GM19099 (cell line): Measurements from ENCODE around the gene DAB1.

Experiments
- POLR2A ChIP-seq: IDR thresholded peaks from 3 replicates; pipeline ENCODE4 v1.6.1; 2011; ENCODE audit warnings: low read depth; ENCODE audit not compliant: insufficient read length; ENCODE audit errors: extremely low read depth

Gene DAB1

GRCh38 chr1:57007948-57008347 is 415.9 kb downstream of the DAB1 start:
- TF ChIP-seq POLR2A, result no peak

GRCh38 chr1:57007472-57007871 is 416.4 kb downstream of the DAB1 start:
- no peak for TF ChIP-seq POLR2A

- TF ChIP-seq POLR2A, result no peak
Measured at GRCh38 chr1:57003398-57004139, 420.3 kb downstream of the DAB1 start.

DNA sequence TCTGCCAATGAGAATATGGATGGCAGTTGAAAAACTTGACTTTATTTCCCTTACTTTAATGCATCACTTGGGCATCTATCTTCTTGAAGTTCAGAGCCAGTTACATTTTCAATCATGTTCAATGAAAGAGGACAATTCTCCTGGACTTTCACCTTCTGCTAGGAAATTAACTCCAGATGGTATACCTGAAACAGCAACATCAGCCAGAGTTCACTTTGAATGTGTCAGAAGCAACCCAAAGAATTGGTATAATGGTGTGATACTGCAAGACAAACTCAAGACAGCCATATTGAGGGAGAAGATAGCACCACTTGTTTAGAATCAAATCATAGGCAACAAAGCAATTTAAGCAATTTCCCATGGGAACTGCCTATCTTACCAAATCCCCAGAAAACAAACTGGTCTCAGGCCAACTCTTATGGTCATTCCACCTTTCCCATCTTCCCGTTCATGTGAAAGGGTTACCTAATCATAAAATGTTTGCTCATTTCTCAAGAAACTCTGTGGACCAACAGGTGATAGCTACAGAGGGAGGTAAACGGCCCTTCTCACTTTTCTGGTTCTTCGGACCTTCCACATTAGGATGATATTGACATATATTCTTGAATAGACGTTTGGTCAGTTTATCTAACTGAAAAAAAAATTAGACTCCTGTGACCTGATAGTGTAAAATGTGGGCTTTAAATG is 428.3 kb downstream of the DAB1 start:
- no peak for TF ChIP-seq POLR2A

DNA sequence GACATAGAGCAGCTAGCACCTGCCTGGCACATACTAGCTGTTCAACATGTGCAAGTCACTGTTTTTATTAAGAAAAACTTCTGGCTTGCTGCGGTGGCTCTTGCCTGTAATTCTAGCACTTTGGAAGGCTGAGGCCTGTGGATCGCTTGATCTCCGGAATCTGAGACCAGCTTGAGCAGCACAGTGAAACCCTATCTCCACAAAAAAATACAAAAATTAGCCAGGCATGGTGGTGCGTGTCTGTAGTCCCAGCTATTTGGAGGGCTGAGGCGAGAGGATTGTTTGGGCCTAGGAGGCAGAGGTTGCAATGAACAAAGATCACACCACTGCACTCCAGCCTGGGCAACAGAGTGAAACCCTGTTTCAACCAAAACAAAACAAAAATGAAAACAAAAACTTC is 430.4 kb downstream of the DAB1 start:
- TF ChIP-seq POLR2A, result no peak

DNA sequence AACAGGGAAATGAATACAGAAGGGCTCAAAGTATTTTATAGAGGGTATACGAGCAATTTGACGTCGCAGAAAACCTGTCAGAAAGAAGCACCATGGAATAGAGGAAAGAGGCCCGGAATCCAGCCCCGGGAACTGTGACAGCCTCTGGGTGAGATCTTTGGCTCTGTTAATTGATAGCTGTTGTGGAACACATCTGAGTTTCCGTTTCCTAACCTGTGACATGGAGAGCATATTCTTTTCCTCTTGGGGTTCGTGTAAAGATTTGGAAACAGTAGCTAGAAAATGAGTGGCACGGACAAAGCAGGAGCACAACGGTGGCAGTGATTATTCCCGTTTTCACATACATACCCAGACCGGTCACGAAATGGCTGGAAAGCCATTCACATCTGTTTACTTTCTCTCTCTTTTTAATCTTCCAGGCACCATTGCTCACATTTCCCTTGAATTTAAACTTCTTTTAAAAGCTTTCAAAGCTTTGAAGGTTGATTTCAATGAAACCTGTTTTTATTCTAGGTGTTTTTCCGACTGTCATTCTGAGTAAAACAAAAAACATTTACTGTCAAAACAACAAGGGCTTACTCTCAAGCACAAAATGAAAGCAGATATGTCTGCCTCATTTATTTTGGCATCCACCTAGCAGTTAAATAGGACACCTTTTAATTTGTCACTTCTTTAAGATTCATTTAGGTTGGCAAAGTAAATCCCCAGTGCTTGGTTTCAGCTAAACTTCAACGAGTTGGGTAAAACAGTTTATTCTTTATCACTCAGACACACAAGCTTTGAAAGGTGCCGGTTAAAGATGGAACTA is 431.3 kb downstream of the DAB1 start:
- TF ChIP-seq POLR2A, result no peak

GRCh38 chr1:56991576-56991975 is 432.3 kb downstream of the DAB1 start:
- no peak for TF ChIP-seq POLR2A

DNA sequence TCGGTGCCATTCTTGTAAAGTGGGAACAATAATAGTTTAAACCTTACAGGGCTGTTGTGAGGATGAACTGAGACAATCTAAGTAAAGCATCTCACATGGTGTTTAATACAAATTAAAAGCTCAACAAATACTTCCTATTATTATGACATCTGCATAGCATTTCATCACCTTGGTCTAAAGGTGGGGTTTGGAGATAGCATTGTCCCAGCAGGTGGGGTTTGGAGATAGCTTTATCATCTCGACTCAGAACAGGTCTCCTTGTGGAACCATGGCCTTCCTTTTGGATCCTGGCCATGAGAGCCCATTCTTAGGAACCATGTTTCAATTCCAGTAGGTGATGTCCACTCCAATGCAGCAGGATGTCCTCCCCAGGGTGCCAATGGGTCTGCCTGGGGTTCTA is 437.5 kb downstream of the DAB1 start:
- no peak for TF ChIP-seq POLR2A

DNA sequence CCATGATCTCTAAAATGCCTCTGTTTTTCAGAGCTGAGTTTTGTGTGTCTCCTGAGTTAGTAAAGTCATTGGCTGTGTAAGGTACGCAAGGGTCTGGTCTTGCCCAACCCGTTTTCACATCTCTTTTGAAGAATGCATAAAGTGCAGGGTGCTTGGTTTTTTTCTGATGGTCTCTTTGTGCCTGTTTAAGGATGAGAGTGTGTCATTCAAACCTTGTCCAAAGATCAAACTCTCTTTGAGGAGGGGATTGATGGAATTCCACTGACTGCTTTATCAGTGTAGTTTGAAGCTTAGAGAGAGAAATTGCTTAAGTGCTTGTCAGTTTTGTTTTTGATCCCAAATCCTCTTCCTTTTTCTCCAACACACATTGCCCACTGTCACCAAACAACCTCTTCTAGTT is 438.0 kb downstream of the DAB1 start:
- no peak for TF ChIP-seq POLR2A

DNA sequence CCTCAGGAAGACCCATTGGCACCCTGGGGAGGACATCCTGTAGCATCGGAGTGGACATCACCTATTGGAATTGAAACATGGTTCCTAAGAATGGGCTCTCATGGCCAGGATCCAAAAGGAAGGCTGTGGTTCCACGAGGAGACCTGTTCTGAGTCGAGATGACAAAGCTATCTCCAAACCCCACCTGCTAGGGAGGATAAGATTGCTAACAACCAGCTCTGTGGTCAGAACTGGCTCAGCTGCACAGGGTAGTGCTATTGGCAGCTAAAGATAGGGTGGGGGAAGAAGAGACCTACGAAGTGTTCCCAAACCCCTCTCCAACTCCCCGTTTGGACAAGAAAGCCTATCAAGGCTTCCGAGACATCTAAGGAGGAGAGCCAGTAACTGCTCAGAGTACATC is 440.4 kb downstream of the DAB1 start:
- no peak for TF ChIP-seq POLR2A

DNA sequence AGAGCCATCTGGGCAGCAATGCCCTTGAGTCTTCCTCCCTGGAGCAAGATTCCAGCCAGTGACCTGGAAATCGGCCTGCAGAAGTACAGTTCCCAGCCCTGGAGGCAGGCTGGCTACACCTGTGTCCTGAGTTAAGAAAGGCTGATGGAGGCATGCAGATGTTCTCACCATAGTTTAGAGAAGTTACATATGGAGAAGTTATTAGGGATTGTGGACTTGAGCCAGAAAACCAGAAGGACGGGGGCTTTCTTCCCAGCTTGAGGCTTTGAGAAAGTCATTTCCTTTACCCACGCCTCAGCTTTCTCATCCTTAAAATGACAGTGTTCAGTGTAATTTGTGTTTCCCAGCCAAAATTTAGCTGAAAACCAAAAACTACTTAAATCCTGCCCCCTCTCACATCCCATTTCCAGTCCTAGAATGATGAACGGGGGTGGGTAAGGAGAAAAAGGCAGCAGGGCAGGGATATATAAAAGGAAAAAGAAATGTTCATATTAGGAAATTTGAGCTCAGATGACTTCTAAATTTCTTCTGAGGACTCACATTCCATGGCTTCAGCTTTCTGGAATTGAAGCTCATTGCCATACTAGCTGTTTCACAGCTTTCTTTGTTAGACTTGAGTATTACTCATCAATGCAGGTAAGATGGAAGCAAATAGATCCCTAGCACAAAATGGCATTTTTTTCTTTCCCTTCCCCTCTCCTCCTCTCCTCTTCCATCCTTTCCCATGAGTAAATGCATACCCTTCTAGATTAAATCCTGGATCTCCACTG is 443.7 kb downstream of the DAB1 start:
- no peak for TF ChIP-seq POLR2A

- TF ChIP-seq POLR2A, result no peak
Measured at GRCh38 chr1:56978819-56979218, 445.0 kb downstream of the DAB1 start.

- TF ChIP-seq POLR2A, result no peak
Measured at GRCh38 chr1:56977910-56978309, 445.9 kb downstream of the DAB1 start.

DNA sequence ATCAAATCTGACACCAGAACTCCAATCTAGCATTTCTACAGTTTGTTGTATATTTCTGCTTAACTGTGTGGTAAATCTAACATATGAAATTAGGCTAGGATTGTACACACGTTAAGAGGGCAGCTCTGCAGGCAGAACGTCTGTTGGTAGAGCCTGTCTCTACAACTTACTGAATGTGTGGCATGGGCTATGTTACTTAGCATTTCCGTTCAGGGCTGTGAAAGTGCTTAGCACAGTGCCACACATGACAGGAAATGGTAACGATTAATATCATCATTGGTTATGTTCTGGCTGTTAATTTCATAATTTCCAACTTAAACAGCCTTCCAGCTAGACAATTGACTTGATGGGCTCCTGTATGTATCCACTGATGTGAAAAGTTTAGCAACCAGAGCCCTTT is 448.4 kb downstream of the DAB1 start:
- TF ChIP-seq POLR2A, result no peak
